BJ (cell line): ENCODE measurements around the gene INPP5B. TPM values are rescaled to one million over a fixed set of nuclear protein-coding genes. Genes with fewer than 3 reads are reported as not detected.

Source experiments
- CTCF ChIA-PET: fragments of 350-600 bp; formaldehyde crosslinking; extraction: SDS; loops from one replicate; lab custom pipeline; 2021; ENCODE audit warnings: antibody characterized with exemption, inconsistent platforms; lab: Yijun Ruan, JAX
- POLR2A ChIA-PET: fragments of 300-600 bp; sonication (Branson Sonifier 250); formaldehyde crosslinking; extraction: SDS; loops from one replicate; lab custom pipeline; 2021; ENCODE audit warnings: antibody characterized with exemption; lab: Charles Lee
- DNase-seq: peaks from one replicate; pipeline ENCODE4 v3.0.0-alpha.2; 2011; ENCODE audit warnings: low read depth
- H3K27me3 ChIP-seq: 2 replicates; pipeline ENCODE4 v1.6.0; 2011; ENCODE audit warnings: low read length; ENCODE audit not compliant: control insufficient read depth, insufficient read depth
- H3K36me3 ChIP-seq: 2 replicates; pipeline ENCODE4 v1.5.1; 2011; ENCODE audit warnings: low read length; ENCODE audit not compliant: control insufficient read depth, insufficient read depth
- H3K4me3 ChIP-seq: 2 replicates; pipeline ENCODE4 v1.5.1; 2011; ENCODE audit warnings: low read depth, mild to moderate bottlenecking, control low read depth, low read length
- polyA minus RNA-seq: library from RNA; depleted of rRNA, polyadenylated mRNA; stranded (reverse); fragments of >200 nt; gene quantifications from 2 replicates; pipeline ENCODE4 v1.2.3, GENCODE V29; 2011; rRNA and poly(A)+ RNA removed
- polyA plus RNA-seq: library from polyadenylated mRNA; depleted of rRNA; stranded (reverse); fragments of >200 nt; gene quantifications from 2 replicates; pipeline ENCODE4 v1.2.3, GENCODE V29; 2011; rRNA removed
- TF ChIP-seq, protein P1 (sequence below): IDR thresholded peaks from 2 replicates; pipeline ENCODE4 v1.5.1; 2011; ENCODE audit warnings: low read depth, mild to moderate bottlenecking, control low read depth, inconsistent platforms, low read length, moderate library complexity; ENCODE audit not compliant: insufficient read depth

INPP5B gene
- polyA plus RNA-seq (21.0 and 21.9 TPM in 2 replicates), polyA minus RNA-seq (15.2 and 17.3 TPM in 2 replicates)

DNA sequence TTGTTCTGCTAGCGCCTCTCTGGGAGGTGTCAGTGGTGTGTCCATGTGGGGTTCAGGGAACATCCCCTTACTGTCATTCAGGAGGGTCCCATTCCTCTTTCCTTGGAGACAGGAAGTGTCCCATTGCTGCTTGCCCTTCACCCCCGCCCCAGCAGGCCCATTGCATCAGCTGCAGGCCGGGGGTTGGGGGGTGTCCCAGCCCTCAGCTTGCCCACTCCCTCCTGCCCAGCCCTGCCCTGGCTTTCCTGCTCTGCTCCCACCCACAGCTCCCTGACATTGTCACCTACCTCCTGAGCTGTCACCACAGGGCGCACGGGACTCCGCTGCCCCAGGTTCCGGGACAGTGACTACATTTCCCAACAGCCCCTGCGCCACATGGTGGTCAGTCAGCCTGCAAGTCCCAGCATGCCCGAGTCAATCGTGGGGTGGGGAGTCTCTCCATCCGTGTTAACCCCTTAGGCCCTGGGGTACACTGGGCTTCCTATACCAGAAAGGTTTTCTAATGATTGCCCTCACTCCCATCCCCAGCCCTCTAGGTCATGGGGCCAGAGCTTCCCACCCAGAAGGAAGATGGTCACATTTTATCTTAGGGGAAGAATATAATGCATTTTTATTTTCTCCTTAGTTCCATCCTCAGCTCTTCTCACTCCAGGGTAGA lies at the start of gene INPP5B:
TSS of gene INPP5B (minus strand) at position 351 of the 658 bp plus-strand sequence. CDS start 745 bp downstream, outside the sequence.
- Histone ChIP-seq H3K4me3 (peak within 1 kb of the TSS; percentile 71), H3K36me3 (peaks cover 9% of the 10 kb centered on the region), H3K27me3 (no peaks in the 10 kb centered on the region)
- DNase-seq, result peak; percentile 46
- ChIA-PET POLR2A (no interaction called here), CTCF (no interaction called here)
- TF ChIP-seq, protein P1, sequence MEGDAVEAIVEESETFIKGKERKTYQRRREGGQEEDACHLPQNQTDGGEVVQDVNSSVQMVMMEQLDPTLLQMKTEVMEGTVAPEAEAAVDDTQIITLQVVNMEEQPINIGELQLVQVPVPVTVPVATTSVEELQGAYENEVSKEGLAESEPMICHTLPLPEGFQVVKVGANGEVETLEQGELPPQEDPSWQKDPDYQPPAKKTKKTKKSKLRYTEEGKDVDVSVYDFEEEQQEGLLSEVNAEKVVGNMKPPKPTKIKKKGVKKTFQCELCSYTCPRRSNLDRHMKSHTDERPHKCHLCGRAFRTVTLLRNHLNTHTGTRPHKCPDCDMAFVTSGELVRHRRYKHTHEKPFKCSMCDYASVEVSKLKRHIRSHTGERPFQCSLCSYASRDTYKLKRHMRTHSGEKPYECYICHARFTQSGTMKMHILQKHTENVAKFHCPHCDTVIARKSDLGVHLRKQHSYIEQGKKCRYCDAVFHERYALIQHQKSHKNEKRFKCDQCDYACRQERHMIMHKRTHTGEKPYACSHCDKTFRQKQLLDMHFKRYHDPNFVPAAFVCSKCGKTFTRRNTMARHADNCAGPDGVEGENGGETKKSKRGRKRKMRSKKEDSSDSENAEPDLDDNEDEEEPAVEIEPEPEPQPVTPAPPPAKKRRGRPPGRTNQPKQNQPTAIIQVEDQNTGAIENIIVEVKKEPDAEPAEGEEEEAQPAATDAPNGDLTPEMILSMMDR, result no peak

DNA sequence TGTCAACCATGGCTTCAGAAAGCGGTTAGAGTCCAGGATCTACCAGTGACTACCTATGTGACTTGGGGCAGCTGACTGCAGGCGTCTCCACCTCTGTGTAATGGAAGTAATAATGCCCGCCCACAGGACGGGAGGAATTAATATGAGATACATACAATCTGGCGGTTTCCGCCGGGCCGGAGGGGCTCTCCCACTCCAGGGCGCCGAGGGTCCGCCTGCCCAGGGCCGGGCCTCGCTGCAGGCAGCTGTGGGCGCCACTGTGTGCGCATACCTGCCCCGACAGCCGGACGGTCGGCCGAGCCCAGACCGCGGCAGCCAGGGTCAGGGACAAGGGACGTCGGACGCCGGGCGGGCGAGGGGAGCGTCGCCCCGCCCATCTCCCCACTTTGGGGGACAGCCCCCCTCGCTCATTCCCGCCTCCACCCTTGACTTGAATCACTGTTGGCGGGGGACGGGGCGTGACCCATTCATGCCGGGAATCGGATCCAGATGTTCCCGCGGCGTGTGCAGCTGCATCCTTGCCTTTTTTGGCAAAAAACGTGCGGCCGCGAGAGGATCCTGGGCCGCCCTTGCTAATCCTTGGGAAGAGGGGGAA lies 49.0 kb upstream of the INPP5B start:
- H3K36me3 ChIP-seq, result peaks cover 17% of the 10 kb centered on the region
- peak overlapping the region; percentile 41 for H3K4me3 ChIP-seq
- ChIA-PET POLR2A (no interaction called here), CTCF (interaction anchor here (1.6 to 2.8 kb wide), 2 partner anchors 17 to 23 kb away, joined by 4 to 9 read pairs; partner anchors contain the start of gene UTP11)
- DNase-seq, result no peak
- H3K27me3 ChIP-seq, result no peaks in the 10 kb centered on the region
- TF ChIP-seq, protein P1, result no peak

DNA sequence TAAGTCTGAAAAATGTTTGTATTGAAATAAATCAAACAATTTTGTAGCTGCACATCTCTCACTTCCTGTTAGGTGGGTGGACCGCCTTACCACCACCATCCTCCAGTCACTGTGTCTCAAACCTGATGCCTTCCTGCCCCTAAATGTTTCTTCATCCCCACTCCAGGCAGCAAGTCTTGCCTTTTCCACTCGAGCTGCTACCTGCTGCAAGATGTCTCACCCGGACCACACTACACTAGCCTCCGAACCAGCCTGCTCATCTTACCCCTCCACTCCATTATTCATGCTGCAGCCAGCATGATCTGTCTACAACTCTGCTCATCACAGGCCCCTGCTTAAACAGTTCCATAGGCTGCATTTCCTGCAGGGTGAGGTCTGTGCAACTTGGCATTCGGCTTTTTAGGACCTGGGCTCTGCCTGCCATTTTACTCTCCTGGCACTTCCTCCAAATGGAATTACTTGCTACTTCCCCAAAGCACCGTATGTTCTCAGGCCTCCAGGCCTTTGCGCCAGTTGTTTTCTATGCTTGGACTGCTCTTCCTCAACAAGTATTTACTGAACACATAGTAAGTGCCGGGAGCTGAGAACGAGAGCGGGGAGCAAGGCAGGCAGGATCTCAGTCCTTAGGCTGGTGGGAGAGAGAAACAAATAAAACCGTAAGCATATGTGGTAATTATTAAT lies 48.2 kb upstream of the INPP5B start:
- TF ChIP-seq, protein P1, result no peak
- ChIA-PET POLR2A (no interaction called here), CTCF (interaction anchor here (1.0 to 2.8 kb wide), 2 partner anchors 24 to 840 kb away, joined by 3 to 9 read pairs; no protein-coding TSS in a partner anchor)
- Histone ChIP-seq H3K4me3 (no peak overlapping the region), H3K36me3 (peaks cover 17% of the 10 kb centered on the region), H3K27me3 (no peaks in the 10 kb centered on the region)
- DNase-seq, result no peak

GRCh38 chr1:37989361-37989930 lies 42.6 kb upstream of the INPP5B start:
- CTCF ChIA-PET, result interaction anchor here (0.7 to 3.0 kb wide), 10 partner anchors 11 to 836 kb away, joined by 3 to 26 read pairs (median 4); partner anchors contain the start of gene MTF1
- DNase-seq, result no peak
- TF ChIP-seq, protein P1, result no peak
- Histone ChIP-seq H3K36me3 (peaks cover 9% of the 10 kb centered on the region), H3K27me3 (no peaks in the 10 kb centered on the region), H3K4me3 (peak overlapping the region; percentile 86)
- POLR2A ChIA-PET, result interaction anchor here (0.6 kb wide), 1 partner anchor 16 kb away, joined by 4 read pairs; the partner anchor contains the start of gene FHL3
